Omental fat pad (tissue), 4 donors: Measurements from ENCODE around the gene FGF11. TPM values are rescaled to one million over a fixed set of nuclear protein-coding genes. Genes with fewer than 3 reads are reported as not detected.

Source experiments
- ATAC-seq: fragments of 150-250 bp; one replicate; pipeline ENCODE4 v1.9.1; 2016; ENCODE audit warnings: mild to moderate bottlenecking, moderate library complexity; ENCODE audit not compliant: low FRiP score
- DNase-seq: peaks from one replicate; pipeline ENCODE4 v3.0.0-alpha.2; 2019; ENCODE audit warnings: low spot score
- CTCF ChIP-seq, 3 donors: fragments of 450-650 bp; IDR thresholded peaks; one replicate each; pipeline ENCODE4 v1.5.1; 2016 to 2017; ENCODE audit warnings: antibody characterized with exemption in 3 of 3, mild to moderate bottlenecking in 3 of 3, moderate library complexity in 2 of 3
- total RNA-seq, 4 donors: library from RNA; depleted of rRNA; stranded (reverse); fragments of >200 nt; gene quantifications; one replicate each; pipeline ENCODE4 v1.1.0, GENCODE V29; 2016

The FGF11 gene
- total RNA-seq, 4 donors from 2014 or later, result 0.72 to 1.9 (median 1.7) TPM

- no peak for DNase-seq
- no peak for TF ChIP-seq CTCF (IDR thresholded peaks at IDR 0.05)
These were observed 34.5 kb upstream of the FGF11 start for GRCh38 chr17:7404737-7405349.

GRCh38 chr17:7405350-7406234 lies 33.7 kb upstream of the FGF11 start:
- TF ChIP-seq CTCF (IDR thresholded peaks at IDR 0.05), result no peak
- ATAC-seq (no peak), DNase-seq (no peak)

More at GRCh38 chr17:7404737-7405349, 34.5 kb upstream of the FGF11 start:
- peak; percentile 50 for ATAC-seq

GRCh38 chr17:7406235-7406825 lies 33.0 kb upstream of the FGF11 start:
- no peak for ATAC-seq
- DNase-seq, result no peak
- TF ChIP-seq CTCF (IDR thresholded peaks at IDR 0.05), result no peak

- ATAC-seq, result no peak
- TF ChIP-seq CTCF (IDR thresholded peaks at IDR 0.05), result no peak
- no peak for DNase-seq
These were observed 32.2 kb upstream of the FGF11 start for GRCh38 chr17:7407082-7407481.

GRCh38 chr17:7407485-7408251 lies 31.6 kb upstream of the FGF11 start, which contains the start of gene NLGN2:
Gene NLGN2 (plus strand): TSS chr17:7407845. CDS start chr17:7408256, 411 bp downstream.
- no peak for TF ChIP-seq CTCF (IDR thresholded peaks at IDR 0.05)
- no peak for DNase-seq
- no peak for ATAC-seq

GRCh38 chr17:7408252-7408727 lies 31.0 kb upstream of the FGF11 start:
- TF ChIP-seq CTCF (IDR thresholded peaks at IDR 0.05), result no peak
- no peak for ATAC-seq
- no peak for DNase-seq
